Muscle layer of colon (tissue), 2 donors: Measurements from ENCODE around the gene DDT.
"Not testable (repeated sequence)": the region's sequence is repeated elsewhere in the genome, so short reads cannot be mapped to it uniquely, and the experiment has no call there.

ENCODE experiments used
- H3K27ac ChIP-seq: one replicate; pipeline ENCODE4 v1.7.0; 2013; ENCODE audit warnings: low read depth, mild to moderate bottlenecking, low read length, moderate library complexity
- H3K27me3 ChIP-seq, 2 donors: one replicate each; pipeline ENCODE4 v1.7.0; 2013; ENCODE audit warnings: low read length in 2 of 2, mild to moderate bottlenecking in 2 of 2; ENCODE audit not compliant: insufficient read depth in 2 of 2, control insufficient read depth in 1 of 2
- H3K36me3 ChIP-seq: one replicate; pipeline ENCODE4 v1.7.0; 2013; ENCODE audit warnings: mild to moderate bottlenecking, low read length; ENCODE audit not compliant: insufficient read depth
- H3K4me1 ChIP-seq: one replicate; pipeline ENCODE4 v1.7.0; 2013; ENCODE audit warnings: mild to moderate bottlenecking, low read length; ENCODE audit not compliant: insufficient read depth
- H3K4me3 ChIP-seq, 2 donors: one replicate each; pipeline ENCODE4 v1.7.0; 2013; ENCODE audit warnings: low read length in 2 of 2, low read depth in 1 of 2, mild to moderate bottlenecking in 1 of 2, moderate library complexity in 1 of 2
- H3K9ac ChIP-seq: one replicate; pipeline ENCODE4 v1.7.0; 2013; ENCODE audit warnings: low read length
- H3K9me3 ChIP-seq: one replicate; pipeline ENCODE4 v1.7.0; 2013; ENCODE audit warnings: mild to moderate bottlenecking, low read length
- donor health status: abdominal sarcoma.
- donor health status: Adenocarcinoma of cecum.

Gene DDT

GRCh38 chr22:23966568-23966967 lies 7.7 kb downstream of the DDT start, which contains the start of gene DDTL:
TSS of gene DDTL (plus strand) at chr22:23966888. CDS start at chr22:23966915, 27 bp downstream.
- not testable (repeated sequence) for H3K4me3 ChIP-seq

GRCh38 chr22:23966094-23966493 lies 8.1 kb downstream of the DDT start:
- not testable (repeated sequence) for H3K9ac ChIP-seq, H3K27ac ChIP-seq, H3K27me3 ChIP-seq, H3K4me3 ChIP-seq, H3K4me1 ChIP-seq, H3K9me3 ChIP-seq
- peaks cover 17% of the 10 kb centered on the region for H3K36me3 ChIP-seq

More at GRCh38 chr22:23966568-23966967, 7.7 kb downstream of the DDT start, which contains the start of gene DDTL:
- peaks cover 22% of the 10 kb centered on the region for H3K36me3 ChIP-seq
- not testable (repeated sequence) for H3K4me1 ChIP-seq, H3K9ac ChIP-seq, H3K27me3 ChIP-seq, H3K27ac ChIP-seq, H3K9me3 ChIP-seq

- H3K36me3 ChIP-seq, H3K4me1 ChIP-seq, H3K27me3 ChIP-seq, H3K4me3 ChIP-seq, H3K9me3 ChIP-seq, H3K27ac ChIP-seq, H3K9ac ChIP-seq: not testable (repeated sequence)
These were observed 13.0 kb downstream of the DDT start, which contains the start of gene GSTT2B for GRCh38 chr22:23961084-23961771. TSS of gene GSTT2B (minus strand) at chr22:23961195. CDS start at chr22:23961131, 64 bp downstream.

- not testable (repeated sequence) for H3K4me1 ChIP-seq, H3K9ac ChIP-seq, H3K36me3 ChIP-seq, H3K27me3 ChIP-seq, H3K27ac ChIP-seq, H3K9me3 ChIP-seq, H3K4me3 ChIP-seq
These were observed 17.8 kb downstream of the DDT start for GRCh38 chr22:23956301-23956900.

- H3K9ac ChIP-seq, H3K4me3 ChIP-seq, H3K36me3 ChIP-seq, H3K27me3 ChIP-seq, H3K4me1 ChIP-seq, H3K27ac ChIP-seq, H3K9me3 ChIP-seq: not testable (repeated sequence)
These were observed 18.4 kb downstream of the DDT start for GRCh38 chr22:23955886-23956285.

GRCh38 chr22:23954991-23955305 lies 19.3 kb downstream of the DDT start:
- not testable (repeated sequence) for H3K4me1 ChIP-seq, H3K27ac ChIP-seq, H3K9ac ChIP-seq, H3K27me3 ChIP-seq, H3K9me3 ChIP-seq, H3K4me3 ChIP-seq, H3K36me3 ChIP-seq

- H3K27me3 ChIP-seq, H3K27ac ChIP-seq, H3K9me3 ChIP-seq, H3K36me3 ChIP-seq, H3K4me1 ChIP-seq, H3K9ac ChIP-seq, H3K4me3 ChIP-seq: not testable (repeated sequence)
These were observed 19.8 kb downstream of the DDT start for GRCh38 chr22:23954193-23954990.

- not testable (repeated sequence) for H3K4me3 ChIP-seq, H3K36me3 ChIP-seq, H3K27ac ChIP-seq, H3K9me3 ChIP-seq, H3K4me1 ChIP-seq, H3K9ac ChIP-seq, H3K27me3 ChIP-seq
These were observed 20.8 kb downstream of the DDT start for GRCh38 chr22:23953485-23953884.

- not testable (repeated sequence) for H3K36me3 ChIP-seq, H3K27me3 ChIP-seq, H3K9ac ChIP-seq, H3K9me3 ChIP-seq, H3K27ac ChIP-seq, H3K4me3 ChIP-seq, H3K4me1 ChIP-seq
These were observed 21.3 kb downstream of the DDT start for GRCh38 chr22:23952794-23953405.

GRCh38 chr22:23951383-23951782 lies 22.9 kb downstream of the DDT start:
- H3K27ac ChIP-seq, H3K9ac ChIP-seq, H3K4me3 ChIP-seq, H3K36me3 ChIP-seq, H3K27me3 ChIP-seq, H3K9me3 ChIP-seq, H3K4me1 ChIP-seq: not testable (repeated sequence)

GRCh38 chr22:23949764-23950163 lies 24.5 kb downstream of the DDT start:
- not testable (repeated sequence) for H3K4me3 ChIP-seq, H3K36me3 ChIP-seq, H3K27ac ChIP-seq, H3K9ac ChIP-seq, H3K27me3 ChIP-seq, H3K4me1 ChIP-seq, H3K9me3 ChIP-seq
